WTC11 (cell line): Measurements from ENCODE around the gene NSG1. TPM values are rescaled to one million over a fixed set of nuclear protein-coding genes. Genes with fewer than 3 reads are reported as not detected.

Source experiments
- ATAC-seq: fragments of 200-7000 bp; cut with Tn5 transposase; 2 replicates; pipeline ENCODE4 v1.10.0; 2021; ENCODE audit warnings: mild to moderate bottlenecking, moderate library complexity
- CTCF ChIA-PET: fragments of 300-600 bp; sonication (Branson Sonifier 250); formaldehyde crosslinking; loops from one replicate; lab custom pipeline; 2021; ENCODE audit warnings: antibody characterized with exemption; lab: Charles Lee
- POLR2A ChIA-PET: fragments of 350-600 bp; sonication (Branson Sonifier 250); formaldehyde crosslinking; loops from one replicate; lab custom pipeline; 2021; ENCODE audit warnings: antibody characterized with exemption; lab: Charles Lee
- DNase-seq: peaks from one replicate; pipeline ENCODE4 v3.0.0; 2021; ENCODE audit warnings: low spot score
- H3K27ac Mint-ChIP-seq: 2 replicates; pipeline ENCODE4 v1.8.0; 2021; ENCODE audit warnings: mixed read lengths
- H3K27me3 Mint-ChIP-seq: 2 replicates; pipeline ENCODE4 v1.8.0; 2021; ENCODE audit warnings: low read depth, mild to moderate bottlenecking, moderate library complexity, mixed read lengths
- H3K36me3 Mint-ChIP-seq: 2 replicates; pipeline ENCODE4 v1.8.0; 2021; ENCODE audit warnings: mixed read lengths
- H3K4me1 Mint-ChIP-seq: 2 replicates; pipeline ENCODE4 v1.8.0; 2022; ENCODE audit warnings: mixed read lengths
- H3K4me3 Mint-ChIP-seq: 2 replicates; pipeline ENCODE4 v1.8.0; 2021; ENCODE audit warnings: mild to moderate bottlenecking, moderate library complexity, mixed read lengths
- H3K9me3 Mint-ChIP-seq: 2 replicates; pipeline ENCODE4 v1.8.0; 2021; ENCODE audit warnings: mixed read lengths
- ATF1 ChIP-seq: sonication (generic); formaldehyde crosslinking; IDR thresholded peaks from 2 replicates; pipeline ENCODE4 v1.8.1; 2023; ENCODE audit warnings: mild to moderate bottlenecking, moderate library complexity, missing genetic modification reagents
- CBFB ChIP-seq: sonication (generic); formaldehyde crosslinking; IDR thresholded peaks from 2 replicates; pipeline ENCODE4 v1.8.1; 2022; ENCODE audit warnings: mild to moderate bottlenecking, low read depth, missing genetic modification reagents
- CREB1 ChIP-seq: sonication (generic); formaldehyde crosslinking; IDR thresholded peaks from 2 replicates; pipeline ENCODE4 v1.8.0; 2023; ENCODE audit warnings: mild to moderate bottlenecking, missing genetic modification reagents
- CREM ChIP-seq: sonication (generic); formaldehyde crosslinking; IDR thresholded peaks from 2 replicates; pipeline ENCODE4 v1.8.1; 2022; ENCODE audit warnings: mild to moderate bottlenecking, missing genetic modification reagents, moderate library complexity
- ELF4 ChIP-seq: sonication (generic); formaldehyde crosslinking; IDR thresholded peaks from 2 replicates; pipeline ENCODE4 v1.8.1; 2022; ENCODE audit warnings: low read depth, mild to moderate bottlenecking, moderate library complexity, missing genetic modification reagents
- EMX1 ChIP-seq: fragments of 250-450 bp; sonication (Bioruptor Pico); IDR thresholded peaks from 2 replicates; pipeline ENCODE4 v1.8.0; 2021; ENCODE audit warnings: mild to moderate bottlenecking
- ESRRA ChIP-seq: sonication (generic); formaldehyde crosslinking; IDR thresholded peaks from 2 replicates; pipeline ENCODE4 v1.8.1; 2022; ENCODE audit warnings: mild to moderate bottlenecking, missing genetic modification reagents, borderline replicate concordance
- ETV6 ChIP-seq: sonication (generic); formaldehyde crosslinking; IDR thresholded peaks from 2 replicates; pipeline ENCODE4 v1.8.1; 2022; ENCODE audit warnings: mild to moderate bottlenecking, missing genetic modification reagents
- GRHL2 ChIP-seq: fragments of 250-450 bp; sonication (Bioruptor Pico); IDR thresholded peaks from 2 replicates; pipeline ENCODE4 v1.8.0; 2022; ENCODE audit warnings: mild to moderate bottlenecking, moderate library complexity; ENCODE audit not compliant: insufficient replicate concordance, severe bottlenecking
- GTF2I ChIP-seq: fragments of 250-450 bp; sonication (Bioruptor Pico); conservative IDR thresholded peaks from 2 replicates; pipeline ENCODE4 v1.4.0; 2021; ENCODE audit warnings: mild to moderate bottlenecking
- MYBL2 ChIP-seq: sonication (generic); formaldehyde crosslinking; IDR thresholded peaks from 2 replicates; pipeline ENCODE4 v1.8.1; 2023; ENCODE audit warnings: mild to moderate bottlenecking, moderate library complexity, missing genetic modification reagents
- NR2C2 ChIP-seq: sonication (generic); formaldehyde crosslinking; IDR thresholded peaks from 2 replicates; pipeline ENCODE4 v1.8.0; 2022; ENCODE audit warnings: mild to moderate bottlenecking, missing genetic modification reagents
- OVOL2 ChIP-seq: fragments of 250-450 bp; sonication (Bioruptor Pico); IDR thresholded peaks from 2 replicates; pipeline ENCODE4 v1.9.0; 2021; ENCODE audit warnings: mild to moderate bottlenecking, borderline replicate concordance
- SMAD3 ChIP-seq: sonication (generic); formaldehyde crosslinking; IDR thresholded peaks from 2 replicates; pipeline ENCODE4 v1.8.0; 2022; ENCODE audit warnings: missing genetic modification reagents, mild to moderate bottlenecking, borderline replicate concordance
- TEAD1 ChIP-seq: sonication (generic); formaldehyde crosslinking; IDR thresholded peaks from 2 replicates; pipeline ENCODE4 v1.8.0; 2022; ENCODE audit warnings: mild to moderate bottlenecking, missing genetic modification reagents
- ZBTB21 ChIP-seq: sonication (generic); formaldehyde crosslinking; IDR thresholded peaks from 2 replicates; pipeline ENCODE4 v1.8.1; 2023; ENCODE audit warnings: mild to moderate bottlenecking, missing genetic modification reagents, borderline replicate concordance
- ZBTB43 ChIP-seq: sonication (generic); formaldehyde crosslinking; IDR thresholded peaks from 2 replicates; pipeline ENCODE4 v1.8.1; 2023; ENCODE audit warnings: mild to moderate bottlenecking, missing genetic modification reagents
- ZNF219 ChIP-seq: sonication (generic); formaldehyde crosslinking; IDR thresholded peaks from 2 replicates; pipeline ENCODE4 v1.8.0; 2023; ENCODE audit warnings: missing genetic modification reagents, mild to moderate bottlenecking, borderline replicate concordance
- ZNF232 ChIP-seq: sonication (generic); formaldehyde crosslinking; IDR thresholded peaks from 2 replicates; pipeline ENCODE4 v1.8.0; 2022; ENCODE audit warnings: mild to moderate bottlenecking, missing genetic modification reagents
- ZNF263 ChIP-seq: sonication (generic); formaldehyde crosslinking; IDR thresholded peaks from 2 replicates; pipeline ENCODE4 v1.8.1; 2022; ENCODE audit warnings: low read depth, mild to moderate bottlenecking, moderate library complexity, missing genetic modification reagents
- ZNF317 ChIP-seq: sonication (generic); formaldehyde crosslinking; IDR thresholded peaks from 2 replicates; pipeline ENCODE4 v1.8.1; 2023; ENCODE audit warnings: low read depth, mild to moderate bottlenecking, moderate library complexity, missing genetic modification reagents, borderline replicate concordance
- ZNF671 ChIP-seq: fragments of 250-450 bp; sonication (Bioruptor Pico); IDR thresholded peaks from 2 replicates; pipeline ENCODE4 v1.8.0; 2021; ENCODE audit warnings: mild to moderate bottlenecking
- ZSCAN18 ChIP-seq: fragments of 250-450 bp; sonication (Bioruptor Pico); IDR thresholded peaks from 2 replicates; pipeline ENCODE4 v2.1.2; 2022; ENCODE audit warnings: mild to moderate bottlenecking, moderate library complexity
- total RNA-seq: library from RNA; stranded (reverse); gene quantifications from 3 replicates; pipeline ENCODE4 v1.2.3, GENCODE V29; 2021
- TF ChIP-seq, protein P1 (sequence below): sonication (generic); formaldehyde crosslinking; IDR thresholded peaks from 2 replicates; pipeline ENCODE4 v1.8.1; 2022; ENCODE audit warnings: mild to moderate bottlenecking, missing genetic modification reagents, moderate library complexity, borderline replicate concordance
- TF ChIP-seq, protein P2 (sequence below): fragments of 250-450 bp; sonication (Bioruptor Pico); IDR thresholded peaks from 2 replicates; pipeline ENCODE4 v1.8.0; 2021; ENCODE audit warnings: mild to moderate bottlenecking

Gene NSG1
- total RNA-seq, 1 experiment from 2014 or later = 24.2 TPM

- no peak overlapping the region for H3K4me3 Mint-ChIP-seq
- ATAC-seq (no peak), DNase-seq (no peak)
- H3K27ac Mint-ChIP-seq = no peak overlapping the region
- H3K36me3 Mint-ChIP-seq = peaks cover 3% of the 10 kb centered on the region
- POLR2A ChIA-PET = no interaction called here
- TF ChIP-seq TEAD1 (CRISPR knock-in tag) (no peak), GRHL2 (CRISPR knock-in tag) (no peak), ETV6 (CRISPR knock-in tag) (no peak), ZNF671 (CRISPR knock-in tag) (no peak), CREM (no peak), ATF1 (CRISPR knock-in tag) (no peak), ELF4 (no peak), OVOL2 (CRISPR knock-in tag) (no peak), CREB1 (CRISPR knock-in tag) (no peak)
- TF ChIP-seq, all 79 proteins: peak for 0
- H3K27me3 Mint-ChIP-seq = peaks cover 18% of the 10 kb centered on the region
- H3K4me1 Mint-ChIP-seq = no peaks in the 10 kb centered on the region
- CTCF ChIA-PET = no interaction called here
- H3K9me3 Mint-ChIP-seq = peaks cover 28% of the 10 kb centered on the region
Measured at GRCh38 chr4:4368809-4369580, 17.9 kb upstream of the NSG1 start.

DNA sequence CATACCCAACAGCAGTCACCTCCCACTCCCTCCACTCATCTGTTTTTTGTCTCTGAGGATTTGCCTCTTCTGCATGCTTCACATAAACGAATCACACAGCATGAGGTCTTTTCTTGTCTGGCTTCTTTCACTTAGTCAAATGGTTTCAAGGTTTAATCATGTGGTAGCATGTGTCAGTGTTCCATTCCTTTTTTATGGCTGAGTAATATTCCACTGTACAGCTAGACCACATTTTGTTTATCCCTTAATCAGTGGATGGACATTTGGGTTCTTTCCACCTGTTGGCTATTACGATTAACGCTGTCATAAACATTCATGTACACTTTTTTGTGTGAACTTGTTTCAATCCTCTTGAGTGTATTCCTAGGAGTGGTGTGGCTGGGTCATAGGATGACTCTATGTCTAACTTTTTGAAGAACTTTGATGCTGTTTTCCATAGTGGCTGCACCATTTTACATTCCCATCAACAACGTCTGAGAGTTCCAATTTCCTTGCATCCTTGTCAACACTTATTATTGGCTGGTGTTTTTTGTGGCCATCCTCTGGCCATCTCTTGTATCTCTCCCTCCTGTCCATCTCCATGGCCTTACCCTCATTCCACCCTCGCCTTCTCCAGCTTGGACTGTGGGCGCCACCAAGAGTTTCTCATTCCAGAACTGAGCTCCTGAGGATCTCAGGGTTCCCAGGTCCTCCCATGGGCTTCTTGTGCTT is 12.4 kb upstream of the NSG1 start:
- Mint-ChIP-seq H3K9me3 (peaks cover 9% of the 10 kb centered on the region), H3K27me3 (peaks cover 17% of the 10 kb centered on the region), H3K27ac (no peak overlapping the region), H3K36me3 (no peaks in the 10 kb centered on the region), H3K4me3 (no peak overlapping the region), H3K4me1 (peaks cover 3% of the 10 kb centered on the region)
- TF ChIP-seq ETV6 (CRISPR knock-in tag) = no peak
- no peak for TF ChIP-seq ZBTB21
- no peak for TF ChIP-seq ZNF219 (CRISPR knock-in tag)
- TF ChIP-seq OVOL2 (CRISPR knock-in tag) = no peak
- TF ChIP-seq, protein P1, sequence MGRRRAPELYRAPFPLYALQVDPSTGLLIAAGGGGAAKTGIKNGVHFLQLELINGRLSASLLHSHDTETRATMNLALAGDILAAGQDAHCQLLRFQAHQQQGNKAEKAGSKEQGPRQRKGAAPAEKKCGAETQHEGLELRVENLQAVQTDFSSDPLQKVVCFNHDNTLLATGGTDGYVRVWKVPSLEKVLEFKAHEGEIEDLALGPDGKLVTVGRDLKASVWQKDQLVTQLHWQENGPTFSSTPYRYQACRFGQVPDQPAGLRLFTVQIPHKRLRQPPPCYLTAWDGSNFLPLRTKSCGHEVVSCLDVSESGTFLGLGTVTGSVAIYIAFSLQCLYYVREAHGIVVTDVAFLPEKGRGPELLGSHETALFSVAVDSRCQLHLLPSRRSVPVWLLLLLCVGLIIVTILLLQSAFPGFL (CRISPR knock-in tag) = no peak
- TF ChIP-seq ESRRA (CRISPR knock-in tag) = no peak
- TF ChIP-seq NR2C2 (CRISPR knock-in tag) = no peak
- no peak for TF ChIP-seq ZNF263 (CRISPR knock-in tag)
- TF ChIP-seq, protein P2, sequence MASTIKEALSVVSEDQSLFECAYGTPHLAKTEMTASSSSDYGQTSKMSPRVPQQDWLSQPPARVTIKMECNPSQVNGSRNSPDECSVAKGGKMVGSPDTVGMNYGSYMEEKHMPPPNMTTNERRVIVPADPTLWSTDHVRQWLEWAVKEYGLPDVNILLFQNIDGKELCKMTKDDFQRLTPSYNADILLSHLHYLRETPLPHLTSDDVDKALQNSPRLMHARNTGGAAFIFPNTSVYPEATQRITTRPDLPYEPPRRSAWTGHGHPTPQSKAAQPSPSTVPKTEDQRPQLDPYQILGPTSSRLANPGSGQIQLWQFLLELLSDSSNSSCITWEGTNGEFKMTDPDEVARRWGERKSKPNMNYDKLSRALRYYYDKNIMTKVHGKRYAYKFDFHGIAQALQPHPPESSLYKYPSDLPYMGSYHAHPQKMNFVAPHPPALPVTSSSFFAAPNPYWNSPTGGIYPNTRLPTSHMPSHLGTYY (CRISPR knock-in tag) = no peak
- no peak for TF ChIP-seq GTF2I
- CTCF ChIA-PET = interaction anchor here (0.5 to 1.4 kb wide), 2 partner anchors 10 to 44 kb away, joined by 3 to 7 read pairs; no protein-coding TSS in a partner anchor
- POLR2A ChIA-PET = no interaction called here
- DNase-seq = no peak
- ATAC-seq = no peak

GRCh38 chr4:4376074-4376473 is 10.8 kb upstream of the NSG1 start:
- no peak overlapping the region for H3K4me3 Mint-ChIP-seq
- ATAC-seq (no peak), DNase-seq (no peak)
- peaks cover 12% of the 10 kb centered on the region for H3K4me1 Mint-ChIP-seq
- CTCF ChIA-PET = interaction anchor here (0.8 to 1.1 kb wide), 2 partner anchors 9 to 50 kb away, joined by 3 to 10 read pairs; no protein-coding TSS in a partner anchor
- H3K36me3 Mint-ChIP-seq = no peaks in the 10 kb centered on the region
- POLR2A ChIA-PET = no interaction called here
- H3K27ac Mint-ChIP-seq = no peak overlapping the region
- peaks cover 9% of the 10 kb centered on the region for H3K9me3 Mint-ChIP-seq
- H3K27me3 Mint-ChIP-seq = peaks cover 22% of the 10 kb centered on the region
- TF ChIP-seq ZNF232 (CRISPR knock-in tag) = no peak
- TF ChIP-seq EMX1 (CRISPR knock-in tag) = no peak
- TF ChIP-seq CBFB (CRISPR knock-in tag) = no peak
- no peak for TF ChIP-seq MYBL2
- no peak for TF ChIP-seq SMAD3 (CRISPR knock-in tag)
- no peak for TF ChIP-seq ZSCAN18 (CRISPR knock-in tag)
- TF ChIP-seq ZBTB43 (CRISPR knock-in tag) = no peak
- TF ChIP-seq CREB1 (CRISPR knock-in tag) = no peak
- no peak for TF ChIP-seq ZNF317 (CRISPR knock-in tag)
